ENCODE measurements around the gene PPP2R3A. TPM values are rescaled to one million over a fixed set of nuclear protein-coding genes. Genes with fewer than 3 reads are reported as not detected.
A peak's percentile ranks its signal among the peaks of the same experiment; 100 is the strongest.

Gene PPP2R3A
- total RNA-seq, 6 donors from 2014 or later = 5.5 to 35.6 (median 11.0) TPM

DNA sequence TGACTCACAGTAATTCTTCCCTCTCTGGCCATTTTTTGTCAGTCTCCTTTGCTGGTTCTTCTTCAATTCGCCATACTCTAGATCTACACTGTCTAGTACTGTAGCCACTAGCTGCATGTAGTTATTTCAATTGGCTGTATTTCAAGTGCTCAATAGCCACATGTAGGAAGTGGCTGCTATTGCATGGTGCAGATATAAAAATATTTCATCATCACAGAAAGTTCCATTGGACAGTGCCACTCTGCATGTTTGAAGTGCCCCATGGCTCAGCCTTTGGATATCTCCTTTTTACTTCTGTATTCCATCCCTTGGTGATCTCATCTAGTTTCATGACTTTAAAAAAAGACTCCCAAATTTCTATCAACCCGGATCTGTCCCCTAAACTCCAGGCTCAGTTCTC, 22.1 kb downstream of the PPP2R3A start:
- WGBS, 2 donors = 76 to 89% methylated on average over 2 of the region's 2 CpGs
- ATAC-seq (ENCODE audit: low FRiP score in 2 of 2) = no peak

DNA sequence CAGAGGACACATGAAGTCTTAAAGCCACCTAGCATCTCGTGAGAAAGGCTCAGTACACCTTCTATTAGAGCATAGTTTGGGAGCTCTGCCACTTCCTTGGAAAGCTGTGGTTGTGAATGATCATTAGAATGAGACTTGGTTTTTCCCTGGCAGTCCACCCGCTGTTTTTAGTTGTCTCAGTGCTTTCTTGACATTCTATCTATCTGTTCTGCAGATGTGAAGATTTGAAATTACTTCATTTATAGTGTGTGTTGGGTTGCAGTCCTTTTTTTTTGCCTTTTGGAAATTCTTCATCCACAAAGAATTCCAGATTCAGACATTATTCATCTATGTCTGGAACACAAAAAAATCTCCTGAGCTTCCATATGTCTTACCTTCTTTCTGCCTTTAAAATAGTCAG, 23.7 kb downstream of the PPP2R3A start:
- WGBS, 2 donors = 85 to 87% methylated on average over 2 of the region's 2 CpGs
- peak in 1 of 2 donors; percentile 57 for ATAC-seq (ENCODE audit: low FRiP score in 2 of 2)
- Histone ChIP-seq H3K4me1 (no peaks in the 10 kb centered on the region), H3K36me3 (no peaks in the 10 kb centered on the region), H3K4me3 (no peak overlapping the region), H3K27me3 (no peaks in the 10 kb centered on the region), H3K9me3 (no peaks in the 10 kb centered on the region), H3K27ac (no peak overlapping the region)
- DNase-seq = no peak
- TF ChIP-seq, protein P1, sequence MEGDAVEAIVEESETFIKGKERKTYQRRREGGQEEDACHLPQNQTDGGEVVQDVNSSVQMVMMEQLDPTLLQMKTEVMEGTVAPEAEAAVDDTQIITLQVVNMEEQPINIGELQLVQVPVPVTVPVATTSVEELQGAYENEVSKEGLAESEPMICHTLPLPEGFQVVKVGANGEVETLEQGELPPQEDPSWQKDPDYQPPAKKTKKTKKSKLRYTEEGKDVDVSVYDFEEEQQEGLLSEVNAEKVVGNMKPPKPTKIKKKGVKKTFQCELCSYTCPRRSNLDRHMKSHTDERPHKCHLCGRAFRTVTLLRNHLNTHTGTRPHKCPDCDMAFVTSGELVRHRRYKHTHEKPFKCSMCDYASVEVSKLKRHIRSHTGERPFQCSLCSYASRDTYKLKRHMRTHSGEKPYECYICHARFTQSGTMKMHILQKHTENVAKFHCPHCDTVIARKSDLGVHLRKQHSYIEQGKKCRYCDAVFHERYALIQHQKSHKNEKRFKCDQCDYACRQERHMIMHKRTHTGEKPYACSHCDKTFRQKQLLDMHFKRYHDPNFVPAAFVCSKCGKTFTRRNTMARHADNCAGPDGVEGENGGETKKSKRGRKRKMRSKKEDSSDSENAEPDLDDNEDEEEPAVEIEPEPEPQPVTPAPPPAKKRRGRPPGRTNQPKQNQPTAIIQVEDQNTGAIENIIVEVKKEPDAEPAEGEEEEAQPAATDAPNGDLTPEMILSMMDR (IDR thresholded peaks at IDR 0.05) = no peak
- TF ChIP-seq EP300 (IDR thresholded peaks at IDR 0.05) = no peak
- TF ChIP-seq POLR2AphosphoS5 (IDR thresholded peaks at IDR 0.05) = no peak
- no peak for TF ChIP-seq POLR2A (IDR thresholded peaks at IDR 0.05)

More for the DNA sequence above, 22.1 kb downstream of the PPP2R3A start:
- TF ChIP-seq EP300 (IDR thresholded peaks at IDR 0.05) (no peak), POLR2A (IDR thresholded peaks at IDR 0.05) (no peak), POLR2AphosphoS5 (IDR thresholded peaks at IDR 0.05) (no peak)
- TF ChIP-seq, protein P1 (IDR thresholded peaks at IDR 0.05) = no peak
- H3K4me3 ChIP-seq = no peak overlapping the region
- DNase-seq = no peak
- H3K4me1 ChIP-seq = no peaks in the 10 kb centered on the region
- no peaks in the 10 kb centered on the region for H3K27me3 ChIP-seq
- no peak overlapping the region for H3K27ac ChIP-seq
- H3K9me3 ChIP-seq = no peaks in the 10 kb centered on the region
- no peaks in the 10 kb centered on the region for H3K36me3 ChIP-seq

DNA sequence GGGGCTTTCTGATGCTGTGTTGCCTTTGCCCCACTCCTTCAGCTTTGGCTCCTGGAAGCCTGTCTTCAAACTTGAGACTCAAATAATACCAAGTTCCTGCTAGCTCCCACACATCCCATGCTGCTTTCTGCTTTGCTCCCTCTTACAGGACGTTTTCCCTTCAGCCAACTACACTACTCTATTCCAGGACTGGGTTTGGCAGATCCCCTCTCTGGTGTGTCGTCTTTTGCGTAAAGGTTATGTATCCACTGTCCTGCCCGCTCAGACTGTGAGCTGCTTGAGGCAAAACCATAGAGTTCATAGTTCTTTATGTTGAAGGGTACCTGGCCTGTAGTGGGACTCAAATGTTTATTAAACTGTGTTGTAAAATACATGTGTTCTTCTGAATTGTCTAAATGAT, 25.4 kb downstream of the PPP2R3A start:
- no peak overlapping the region for H3K27ac ChIP-seq
- TF ChIP-seq POLR2AphosphoS5 (IDR thresholded peaks at IDR 0.05) (no peak), POLR2A (IDR thresholded peaks at IDR 0.05) (no peak), EP300 (IDR thresholded peaks at IDR 0.05) (no peak)
- TF ChIP-seq, protein P1 (IDR thresholded peaks at IDR 0.05) = no peak
- H3K9me3 ChIP-seq = no peaks in the 10 kb centered on the region

DNA sequence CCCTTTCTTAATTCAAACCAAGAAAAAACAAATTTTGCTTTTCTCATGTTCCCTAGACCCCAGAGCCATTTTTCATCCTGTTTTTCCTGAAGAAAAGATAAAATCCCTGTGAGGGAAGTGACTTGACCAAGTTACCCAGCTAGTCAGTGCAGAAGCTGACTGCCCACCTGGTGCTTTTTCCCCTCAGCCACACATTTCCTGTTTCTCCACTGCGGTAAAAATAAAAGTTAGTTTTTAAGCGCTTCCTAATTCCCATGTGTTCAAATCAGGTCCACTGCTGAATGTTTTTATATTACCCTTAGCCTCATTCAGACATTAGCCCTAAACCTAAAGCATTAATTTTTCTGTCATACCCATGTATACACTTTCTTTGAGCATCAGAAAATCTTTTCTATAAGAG, 26.1 kb downstream of the PPP2R3A start:
- no peak for DNase-seq
- ATAC-seq (ENCODE audit: low FRiP score in 2 of 2) = no peak
- no peaks in the 10 kb centered on the region for H3K27me3 ChIP-seq
- no peak for TF ChIP-seq POLR2AphosphoS5 (IDR thresholded peaks at IDR 0.05)
- TF ChIP-seq EP300 (IDR thresholded peaks at IDR 0.05) = no peak
- TF ChIP-seq, protein P1 (IDR thresholded peaks at IDR 0.05) = no peak
- TF ChIP-seq POLR2A (IDR thresholded peaks at IDR 0.05) = no peak
- no peak overlapping the region for H3K27ac ChIP-seq
- no peak overlapping the region for H3K4me3 ChIP-seq
- H3K36me3 ChIP-seq = no peaks in the 10 kb centered on the region
- no peaks in the 10 kb centered on the region for H3K9me3 ChIP-seq
- no peaks in the 10 kb centered on the region for H3K4me1 ChIP-seq
- 57% methylated on average over 2 of the region's 2 CpGs for WGBS, 2 donors

More for the DNA sequence above, 25.4 kb downstream of the PPP2R3A start:
- no peaks in the 10 kb centered on the region for H3K36me3 ChIP-seq
- H3K4me1 ChIP-seq = no peaks in the 10 kb centered on the region
- ATAC-seq (ENCODE audit: low FRiP score in 2 of 2) (no peak), DNase-seq (no peak)
- H3K4me3 ChIP-seq = no peak overlapping the region
- WGBS, 2 donors = 88 to 94% methylated on average over 4 of the region's 4 CpGs
- H3K27me3 ChIP-seq = no peaks in the 10 kb centered on the region

DNA sequence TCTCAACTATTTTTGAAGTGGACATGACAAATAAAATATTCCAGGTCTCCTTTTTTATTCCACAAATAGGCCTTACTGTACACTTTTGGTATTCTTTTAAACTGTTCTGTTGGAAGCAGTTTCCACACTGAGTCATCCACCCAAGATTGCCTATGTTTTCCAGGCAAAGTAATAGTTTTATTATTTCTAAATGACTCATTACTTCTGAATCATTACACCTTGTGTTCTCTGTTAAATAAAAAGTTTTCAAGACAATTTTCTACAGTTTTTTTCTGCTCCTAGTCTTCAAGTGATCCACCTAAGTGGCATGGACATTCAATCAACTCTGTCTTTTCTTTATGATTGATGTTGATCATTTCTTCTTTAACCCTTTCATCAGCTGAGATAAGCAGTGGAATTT, 26.5 kb downstream of the PPP2R3A start:
- no peaks in the 10 kb centered on the region for H3K9me3 ChIP-seq
- ATAC-seq (ENCODE audit: low FRiP score in 2 of 2) (peak in 1 of 2 donors; percentile 68), DNase-seq (no peak)
- H3K27me3 ChIP-seq = no peaks in the 10 kb centered on the region
- H3K36me3 ChIP-seq = no peaks in the 10 kb centered on the region
- H3K4me3 ChIP-seq = no peak overlapping the region
- H3K4me1 ChIP-seq = no peaks in the 10 kb centered on the region
- H3K27ac ChIP-seq = no peak overlapping the region
- TF ChIP-seq POLR2A (IDR thresholded peaks at IDR 0.05) (no peak), POLR2AphosphoS5 (IDR thresholded peaks at IDR 0.05) (no peak), EP300 (IDR thresholded peaks at IDR 0.05) (no peak)
- TF ChIP-seq, protein P1 (IDR thresholded peaks at IDR 0.05) = no peak
